SU-DHL-6 (cell line): ENCODE results near the gene CRACR2A.

ENCODE experiments used
- H2AFZ ChIP-seq: fragments of 200-600 bp; sonication (generic); 2 replicates; pipeline ENCODE4 v1.6.1; 2014; ENCODE audit warnings: low read depth, mild to moderate bottlenecking, moderate library complexity, mixed read lengths, antibody characterized with exemption, low read length; ENCODE audit not compliant: severe bottlenecking
- H3F3A ChIP-seq: fragments of 200-600 bp; shearing (Covaris generic); 2 replicates; pipeline ENCODE4 v1.6.0; 2016; ENCODE audit warnings: antibody characterized with exemption, mild to moderate bottlenecking; ENCODE audit not compliant: insufficient read depth
- H3K27ac ChIP-seq: fragments of 200-600 bp; sonication (generic); 2 replicates; pipeline ENCODE4 v1.5.1; 2016; ENCODE audit warnings: low read depth, mild to moderate bottlenecking, low read length, moderate library complexity, mixed read lengths
- H3K27me3 ChIP-seq: fragments of 200-600 bp; sonication (generic), shearing (Covaris generic); 2 replicates; pipeline ENCODE4 v1.6.0; 2014; ENCODE audit warnings: mild to moderate bottlenecking, low read length
- H3K36me3 ChIP-seq: fragments of 200-600 bp; sonication (generic); 2 replicates; pipeline ENCODE4 v1.6.1; 2014; ENCODE audit warnings: mild to moderate bottlenecking, low read length, mixed read lengths
- H3K4me2 ChIP-seq: fragments of 300-600, 200-600 bp; shearing (Covaris generic), sonication (generic); 2 replicates; pipeline ENCODE4 v1.6.0; 2014; ENCODE audit warnings: low read length, low read depth, mild to moderate bottlenecking; ENCODE audit not compliant: poor library complexity, severe bottlenecking
- H3K4me3 ChIP-seq: fragments of 200-600 bp; sonication (generic); 2 replicates; pipeline ENCODE4 v1.5.1; 2014; ENCODE audit warnings: antibody characterized with exemption, low read length, mild to moderate bottlenecking, mixed read lengths; ENCODE audit not compliant: insufficient read depth, poor library complexity, severe bottlenecking
- H3K79me2 ChIP-seq: fragments of 200-600 bp; sonication (generic); 2 replicates; pipeline ENCODE4 v1.6.1; 2014; ENCODE audit warnings: mild to moderate bottlenecking, low read length, moderate library complexity; ENCODE audit not compliant: insufficient read depth
- H3K9ac ChIP-seq: fragments of 200-600 bp; sonication (generic); 2 replicates; pipeline ENCODE4 v1.7.0; 2014; ENCODE audit warnings: mild to moderate bottlenecking, low read length
- H3K9me2 ChIP-seq: fragments of 200-600 bp; sonication (generic); replicated peaks from 2 replicates; pipeline ENCODE4 v1.6.1; 2014; ENCODE audit warnings: low read length; ENCODE audit not compliant: insufficient read depth
- H3K9me3 ChIP-seq: fragments of 200-600 bp; sonication (generic); 2 replicates; pipeline ENCODE4 v1.6.1; 2014; ENCODE audit warnings: low read length, mixed read lengths; ENCODE audit not compliant: insufficient read depth
- H4K20me1 ChIP-seq: fragments of 200-600 bp; sonication (generic); 2 replicates; pipeline ENCODE4 v1.6.1; 2014; ENCODE audit warnings: low read depth, mild to moderate bottlenecking, antibody characterized with exemption, low read length, moderate library complexity, mixed read lengths
- CTCF ChIP-seq: fragments of 200-600 bp; sonication (generic); IDR thresholded peaks from one replicate; pipeline ENCODE4 v1.5.1; 2017; ENCODE audit warnings: antibody characterized with exemption, mild to moderate bottlenecking, low read length, moderate library complexity; ENCODE audit not compliant: insufficient read depth, poor library complexity, severe bottlenecking
- EZH2phosphoT487 ChIP-seq: fragments of 200-600 bp; sonication (generic), shearing (Covaris generic); conservative IDR thresholded peaks from 2 replicates; pipeline ENCODE4 v1.6.1; 2018; ENCODE audit warnings: mild to moderate bottlenecking, antibody characterized with exemption, low read length, moderate library complexity, mixed read lengths

Gene CRACR2A

DNA sequence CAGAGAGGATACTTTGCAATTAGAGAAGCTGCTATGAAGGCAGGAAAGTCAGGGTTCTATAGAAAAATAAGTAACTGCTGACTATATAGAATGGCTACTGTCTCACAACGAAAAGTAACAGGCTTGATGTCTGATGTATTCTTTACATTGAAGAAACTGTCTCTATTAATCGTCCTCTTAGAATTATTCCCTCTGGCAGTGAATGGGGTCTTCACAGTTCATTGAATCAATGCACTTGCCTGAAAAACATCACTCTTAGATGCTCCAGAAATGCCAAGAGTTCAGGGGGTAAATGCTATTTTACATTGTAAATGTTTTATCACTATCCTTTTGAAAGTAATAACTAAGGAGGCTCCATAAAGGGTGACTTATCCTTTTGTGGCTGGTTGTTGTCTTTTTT is 37.7 kb upstream of the CRACR2A start:
- Histone ChIP-seq H3K9ac (no peak overlapping the region), H4K20me1 (no peaks in the 10 kb centered on the region), H2AFZ (no peak overlapping the region), H3K27ac (no peak overlapping the region), H3F3A (no peaks in the 10 kb centered on the region), H3K27me3 (no peaks in the 10 kb centered on the region), H3K9me2 (no peaks in the 10 kb centered on the region), H3K4me2 (no peak overlapping the region), H3K4me3 (no peak overlapping the region), H3K79me2 (no peaks in the 10 kb centered on the region), H3K9me3 (no peaks in the 10 kb centered on the region), H3K36me3 (no peaks in the 10 kb centered on the region)
- no peak for TF ChIP-seq CTCF
- TF ChIP-seq EZH2phosphoT487 = no peak

GRCh38 chr12:3789838-3790237 is 36.9 kb upstream of the CRACR2A start:
- Histone ChIP-seq H3K27me3 (no peaks in the 10 kb centered on the region), H2AFZ (no peak overlapping the region), H3K4me3 (no peak overlapping the region), H3K9ac (no peak overlapping the region), H3F3A (no peaks in the 10 kb centered on the region), H3K9me3 (no peaks in the 10 kb centered on the region), H3K79me2 (no peaks in the 10 kb centered on the region), H4K20me1 (no peaks in the 10 kb centered on the region), H3K9me2 (no peaks in the 10 kb centered on the region), H3K36me3 (no peaks in the 10 kb centered on the region), H3K4me2 (no peak overlapping the region), H3K27ac (no peak overlapping the region)
- TF ChIP-seq EZH2phosphoT487 (no peak), CTCF (no peak)

GRCh38 chr12:3777206-3777809 is 24.4 kb upstream of the CRACR2A start:
- no peak overlapping the region for H3K4me2 ChIP-seq
- no peaks in the 10 kb centered on the region for H3K9me3 ChIP-seq
- no peak overlapping the region for H3K4me3 ChIP-seq
- no peaks in the 10 kb centered on the region for H3K27me3 ChIP-seq
- no peak overlapping the region for H2AFZ ChIP-seq
- no peaks in the 10 kb centered on the region for H3F3A ChIP-seq
- H4K20me1 ChIP-seq = no peaks in the 10 kb centered on the region
- TF ChIP-seq CTCF (peak; percentile 47), EZH2phosphoT487 (no peak)
- no peak overlapping the region for H3K9ac ChIP-seq
- H3K79me2 ChIP-seq = no peaks in the 10 kb centered on the region
- H3K27ac ChIP-seq = no peak overlapping the region
- H3K36me3 ChIP-seq = no peaks in the 10 kb centered on the region
- H3K9me2 ChIP-seq = no peaks in the 10 kb centered on the region
